Myocyte (in vitro differentiated cells): ENCODE data around the gene ANKRD23. TPM values are rescaled to one million over a fixed set of nuclear protein-coding genes. Genes with fewer than 3 reads are reported as not detected.
"Not testable (repeated sequence)": the region's sequence is repeated elsewhere in the genome, so short reads cannot be mapped to it uniquely, and the experiment has no call there.

Experiments used
- DNase-seq: peaks from one replicate; pipeline ENCODE4 v3.0.0-alpha.2; 2012; ENCODE audit warnings: low read depth
- microRNA counts: library from miRNA; unstranded; fragments of <30 nt; microRNA quantifications from one replicate; lab custom pipeline; 2016
- microRNA-seq: library from miRNA; unstranded; fragments of <30 nt; microRNA quantifications from one replicate; pipeline ENCODE4, GENCODE V29; 2016
- total RNA-seq: library from RNA; depleted of rRNA; stranded (reverse); fragments of >200 nt; gene quantifications from 2 replicates; pipeline ENCODE4 v1.2.3, GENCODE V29; 2014

Gene ANKRD23
- total RNA-seq, 1 donor from 2014 or later: 4.3 TPM

DNA sequence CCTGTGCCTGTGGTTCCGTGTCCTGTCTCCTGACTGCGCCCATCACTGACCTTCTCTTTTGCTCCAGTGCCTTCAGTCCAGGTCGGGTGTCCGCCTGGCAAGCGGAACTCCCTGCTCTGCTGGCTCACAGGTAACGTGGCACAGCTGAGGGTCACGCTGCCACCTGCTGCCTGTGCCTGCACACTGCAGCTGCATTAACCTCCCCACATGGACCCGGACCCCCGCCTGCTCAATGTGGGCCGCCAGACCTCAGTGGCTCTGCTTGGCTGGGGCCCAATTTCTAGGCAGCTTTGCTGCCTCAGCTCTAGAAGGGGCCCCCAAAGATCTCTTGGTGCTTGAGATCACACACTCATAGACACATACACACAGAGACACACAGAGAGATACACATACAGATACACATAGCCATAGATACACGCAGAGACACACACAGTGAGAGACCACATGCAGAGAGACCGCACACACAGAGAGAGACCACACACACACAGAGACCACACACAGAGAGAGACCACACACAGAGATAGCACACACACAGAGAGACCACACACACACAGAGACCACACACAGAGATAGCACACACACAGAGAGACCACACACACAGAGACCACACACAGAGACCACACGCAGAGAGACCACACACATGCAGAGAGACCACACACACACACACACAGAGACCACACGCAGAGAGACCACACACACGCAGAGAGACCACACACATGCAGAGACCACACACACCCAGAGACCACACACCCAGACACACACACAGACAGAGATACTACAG is 42.6 kb downstream of the ANKRD23 start:
- peak; percentile 44 for DNase-seq

DNA sequence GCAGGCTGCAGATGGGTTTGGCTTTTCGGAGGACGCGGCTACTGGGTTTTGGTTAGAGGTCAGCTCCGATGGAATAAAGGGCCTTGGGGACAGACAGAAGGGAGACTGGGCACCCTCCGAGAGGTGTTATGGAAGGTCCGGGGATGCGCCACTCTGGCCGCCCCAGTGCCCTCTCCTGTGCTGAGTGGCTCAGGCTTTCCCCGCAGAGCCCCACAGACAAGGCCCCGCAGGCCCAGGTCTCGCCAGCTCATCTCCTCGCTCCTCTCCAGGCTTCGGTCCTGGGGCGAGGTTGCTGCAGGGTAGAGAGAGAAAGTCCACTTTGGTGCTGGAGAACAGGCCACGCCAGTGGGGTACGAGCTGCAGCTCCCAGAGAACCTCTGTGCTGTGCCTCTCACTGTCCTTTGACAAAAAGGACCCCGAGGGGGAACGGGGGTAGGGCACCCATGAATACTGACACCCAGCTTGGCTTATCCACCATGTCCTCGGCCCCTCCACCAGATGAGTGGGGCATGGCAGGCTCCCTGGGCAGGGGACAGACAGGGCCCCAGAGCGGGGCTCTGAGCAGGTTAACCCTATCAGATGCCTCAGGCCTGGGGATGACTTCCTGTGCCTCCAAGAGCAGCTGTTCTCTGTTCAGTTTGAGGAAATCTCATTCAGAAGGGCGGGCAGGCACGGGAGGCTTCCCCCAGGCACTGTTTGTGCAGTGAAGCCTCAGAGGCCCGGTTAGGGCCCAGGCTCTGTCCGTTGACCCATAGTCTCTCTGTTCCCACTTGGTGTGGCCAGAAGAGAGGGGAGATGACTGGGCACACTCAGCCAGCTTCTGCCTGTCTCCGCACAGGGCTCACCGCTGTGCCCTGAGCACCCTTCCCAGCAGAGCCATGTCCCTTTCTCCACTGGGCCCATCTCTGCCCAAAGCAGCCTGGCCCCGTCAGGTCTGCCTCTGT is 43.5 kb downstream of the ANKRD23 start:
- DNase-seq: no peak

DNA sequence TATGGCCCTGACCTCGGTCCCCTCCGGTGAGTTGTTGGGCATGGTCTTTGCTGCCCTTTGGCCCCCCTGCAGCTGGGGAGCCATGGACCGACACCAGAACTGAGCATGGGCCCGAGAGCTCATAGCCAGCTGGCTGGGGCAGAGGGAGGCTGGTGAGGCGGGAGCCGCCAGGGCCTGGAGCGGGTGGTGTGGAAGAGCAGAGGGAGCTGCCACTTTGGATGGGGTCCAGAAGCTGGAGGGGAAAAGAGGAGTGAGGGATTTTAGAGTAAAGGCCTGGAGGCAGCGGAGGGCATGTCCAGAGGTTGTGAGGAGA is 44.2 kb downstream of the ANKRD23 start:
- no peak for DNase-seq

DNA sequence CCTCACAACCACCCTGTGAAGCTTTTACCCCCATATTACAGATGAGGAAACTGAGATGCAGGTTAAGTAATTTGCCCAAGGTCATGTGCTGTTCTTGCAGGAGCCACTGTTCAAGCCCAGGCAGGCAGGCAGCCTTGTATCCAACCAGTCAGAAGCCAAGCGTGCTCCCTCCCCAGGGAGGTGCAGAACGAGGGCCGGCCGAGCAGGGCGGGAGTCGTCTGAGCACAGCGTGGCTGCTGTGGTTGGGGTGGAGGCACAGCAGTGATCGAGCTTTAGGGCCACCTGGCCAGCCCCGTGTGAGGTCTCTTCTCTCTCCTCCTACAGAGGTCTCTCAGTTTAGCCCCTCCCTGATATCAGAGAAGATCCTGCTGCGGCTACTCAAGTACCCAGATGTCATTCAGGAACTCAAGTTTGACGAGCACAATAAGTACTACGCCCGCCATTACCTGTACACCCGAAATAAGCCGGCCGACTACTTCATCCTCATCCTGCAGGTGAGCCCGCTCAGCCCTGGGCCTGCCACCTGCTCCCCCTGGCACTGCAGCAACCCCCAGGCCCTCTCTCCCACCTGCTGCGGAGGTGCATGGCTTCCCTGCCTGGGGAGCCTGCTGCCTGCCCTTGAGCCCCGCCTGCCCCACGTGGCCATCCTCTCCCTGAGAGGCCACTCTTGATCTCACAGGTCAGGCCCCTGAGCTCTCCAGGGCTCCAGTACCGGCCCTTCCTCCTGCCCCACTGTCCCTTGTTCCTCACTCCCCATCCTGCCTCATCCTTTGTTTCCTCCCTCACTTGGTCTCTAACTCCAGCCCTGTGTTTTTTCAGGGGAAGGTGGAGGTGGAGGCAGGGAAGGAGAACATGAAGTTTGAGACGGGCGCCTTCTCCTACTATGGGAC is 44.8 kb downstream of the ANKRD23 start:
- no peak for DNase-seq

DNA sequence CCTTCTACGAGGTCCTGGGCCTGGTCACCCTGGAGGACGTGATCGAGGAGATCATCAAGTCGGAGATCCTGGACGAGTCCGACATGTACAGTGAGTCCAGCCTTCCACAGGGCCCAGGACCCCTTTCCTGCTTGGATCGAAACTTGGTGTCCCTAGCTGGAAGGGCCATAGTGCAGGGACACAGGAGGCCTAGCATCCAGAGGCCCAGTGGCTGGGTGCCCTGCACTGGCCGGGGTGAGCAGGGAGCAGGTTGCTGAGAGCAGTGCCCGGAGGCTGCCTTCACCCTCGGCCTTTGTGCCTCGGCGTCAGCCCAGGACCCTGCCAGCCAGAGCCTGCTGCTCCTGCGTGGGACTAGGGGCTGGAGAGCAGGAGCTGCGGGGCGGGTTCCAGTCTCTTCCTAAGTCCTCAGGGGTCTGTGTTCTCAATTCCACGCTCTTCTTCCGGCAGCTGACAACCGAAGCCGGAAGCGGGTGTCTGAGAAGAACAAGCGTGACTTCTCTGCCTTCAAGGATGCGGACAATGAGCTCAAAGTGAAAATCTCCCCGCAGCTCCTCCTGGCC is 46.7 kb downstream of the ANKRD23 start:
- DNase-seq: no peak

DNA sequence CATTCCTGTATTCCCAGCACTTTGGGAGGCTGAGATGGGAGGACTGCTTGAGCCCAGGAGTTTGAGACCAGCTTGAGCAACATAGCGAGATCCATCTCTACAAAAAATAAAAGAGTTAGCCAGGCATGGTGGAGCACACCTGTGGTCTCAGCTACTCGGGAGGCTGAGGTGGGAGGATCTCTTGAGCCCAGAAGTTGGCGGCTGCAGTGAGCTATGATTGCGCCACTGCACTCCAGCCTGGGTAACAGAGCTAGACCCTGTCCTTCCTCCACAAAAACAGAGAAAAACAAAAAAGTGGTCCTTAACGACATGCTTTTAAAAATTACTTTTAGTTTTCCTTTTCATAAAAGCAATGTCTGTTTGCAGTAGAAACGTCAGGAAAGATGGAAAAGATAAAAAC is 47.3 kb downstream of the ANKRD23 start:
- DNase-seq: not testable (repeated sequence)

DNA sequence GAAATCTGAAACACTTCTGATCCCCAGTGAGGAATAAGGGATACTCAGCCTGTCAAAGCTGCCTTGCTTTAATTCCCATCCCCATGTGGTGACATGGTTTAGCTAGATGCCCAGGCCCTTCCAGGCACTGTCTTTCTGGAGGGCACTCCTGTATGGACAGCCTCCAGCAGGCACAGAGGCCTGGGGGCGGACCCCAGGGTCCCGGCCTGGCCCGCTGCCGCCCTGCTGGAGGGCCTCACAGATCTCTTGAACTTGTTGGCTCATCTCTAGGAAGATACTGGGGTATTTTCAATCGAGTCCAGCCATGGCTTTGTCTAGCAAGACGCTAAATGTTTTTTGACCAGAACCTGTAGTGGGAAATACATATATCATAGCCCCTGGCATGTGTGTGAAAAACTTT is 48.7 kb downstream of the ANKRD23 start:
- no peak for DNase-seq

DNA sequence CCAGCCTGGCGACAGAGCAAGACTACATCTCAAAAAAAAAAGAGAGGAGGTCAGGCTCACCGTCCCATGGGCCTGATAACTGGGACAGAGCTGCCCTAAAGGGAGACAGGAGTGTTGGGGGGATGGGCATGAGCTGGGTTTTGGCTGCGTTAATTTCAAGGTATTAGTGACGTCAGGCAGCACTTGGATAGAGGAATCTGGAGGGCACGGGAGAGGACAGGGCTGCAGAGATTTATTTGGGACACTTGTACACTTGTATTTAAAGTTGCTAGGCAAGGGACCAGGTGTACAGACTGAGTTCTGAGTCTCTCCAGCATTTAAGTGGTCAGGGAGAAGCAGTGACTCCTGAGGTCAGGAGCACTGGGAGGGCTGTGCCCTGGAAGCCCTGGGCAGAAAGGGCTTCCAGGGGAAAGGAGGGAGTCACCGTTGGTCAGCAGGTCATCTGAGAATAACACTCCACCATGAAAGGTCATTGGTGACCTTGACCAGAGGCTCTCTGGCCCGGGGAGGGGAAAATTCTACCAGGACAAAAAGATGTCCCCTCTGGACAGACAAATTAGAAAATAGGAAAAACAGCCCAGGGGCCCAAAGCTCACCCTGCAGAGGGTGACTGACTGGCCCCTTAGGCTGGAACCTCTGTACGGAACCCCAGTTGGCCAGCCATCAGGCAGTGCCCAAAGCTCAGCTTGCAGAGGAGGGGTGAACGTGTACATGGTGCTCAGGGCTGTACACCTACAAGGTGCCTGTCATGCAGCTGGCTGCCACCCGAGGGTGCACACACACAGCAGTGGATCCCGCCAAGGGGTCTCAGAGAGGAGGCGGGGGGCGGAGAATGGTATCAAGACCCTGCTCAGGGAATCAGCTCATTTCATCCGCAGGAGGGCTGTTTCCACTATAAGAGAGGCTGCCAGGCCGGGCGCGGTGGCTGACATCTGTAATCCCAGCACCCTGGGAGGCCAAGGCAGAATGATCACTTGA is 50.8 kb downstream of the ANKRD23 start:
- no peak for DNase-seq

DNA sequence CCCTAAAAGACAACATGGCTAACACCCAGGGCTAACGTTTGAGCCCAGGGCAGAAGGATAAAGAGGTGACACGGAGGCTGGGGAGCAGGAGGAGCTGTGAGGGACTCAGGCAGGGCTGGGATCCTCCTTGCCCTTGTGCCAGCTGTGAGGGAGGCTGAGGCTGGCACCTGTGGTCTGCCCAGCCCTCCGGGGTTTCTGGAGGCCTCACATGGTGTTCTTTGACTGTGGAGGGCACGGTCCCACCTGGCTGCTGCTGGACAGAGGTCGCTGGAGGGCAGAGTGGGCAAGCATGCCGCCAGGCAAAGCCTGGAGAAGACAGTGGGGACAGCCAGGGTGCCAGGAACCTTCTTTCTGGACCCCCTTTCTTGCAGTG is 54.6 kb downstream of the ANKRD23 start:
- peak; percentile 65 for DNase-seq

DNA sequence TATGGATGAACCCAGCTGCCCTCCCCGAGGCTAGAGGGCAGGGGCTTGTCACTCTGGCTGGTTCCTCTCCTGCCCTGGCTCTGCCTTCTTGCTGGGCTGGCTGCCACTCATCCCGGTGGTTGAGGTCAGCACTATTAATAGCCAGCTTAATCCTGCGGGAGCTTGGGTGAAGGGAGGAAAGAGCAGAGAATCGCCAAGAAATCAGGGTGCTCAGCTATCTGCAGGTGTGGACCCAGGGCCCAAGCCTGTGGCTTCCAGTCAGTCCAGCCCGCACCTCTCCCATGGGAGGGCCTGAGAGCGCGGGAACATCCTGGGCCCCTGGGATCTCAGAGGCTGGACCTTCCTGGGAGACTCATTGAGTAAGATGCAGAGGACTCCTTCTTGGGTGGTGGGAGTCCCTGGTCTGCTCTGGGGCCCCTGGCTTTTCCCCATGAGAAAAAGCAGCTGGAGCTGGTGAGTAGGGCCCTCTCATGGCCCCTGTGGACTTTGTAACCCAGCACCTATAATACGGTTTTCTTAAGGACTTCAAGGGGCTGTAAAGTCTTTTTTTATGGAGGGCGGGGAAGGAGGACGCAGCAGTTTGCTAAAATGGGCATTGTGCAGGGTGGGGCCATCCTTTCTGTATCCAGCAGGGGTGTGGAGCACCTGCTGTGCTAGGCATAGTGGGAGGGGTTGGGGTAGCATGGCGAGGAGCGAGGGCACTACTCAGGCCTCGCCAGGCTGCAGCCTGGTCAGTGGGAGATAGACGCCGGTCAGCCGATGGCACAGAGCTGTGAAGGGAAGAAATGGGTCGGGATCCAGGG is 55.2 kb downstream of the ANKRD23 start:
- peak; percentile 96 for DNase-seq

MicroRNAs encoded within 50 kb of the gene (microRNA counts, 767-probe panel; counts per million panel counts)
- not detected for microRNA hsa-miR-3127-5p (lab: Ali Mortazavi, UCI)

Small RNA genes within 50 kb of the gene (microRNA-seq; reads per million reads assigned to microRNA genes)
- gene MIR3127: 0.48 reads per million

Other genes with a start within 250 kb of the ANKRD23 start
- 32.8 and 38.6 TPM in 2 replicates for gene KANSL3, start 205.7 kb downstream of the ANKRD23 start, total RNA-seq
- not detected in 2 replicates for gene FER1L5, start 201.3 kb downstream of the ANKRD23 start, total RNA-seq
- gene LMAN2L, start 104.0 kb downstream of the ANKRD23 start, total RNA-seq: 26.4 and 28.2 TPM in 2 replicates
- 7.5 and 15.6 TPM in 2 replicates for gene CNNM4, start 83.1 kb downstream of the ANKRD23 start, total RNA-seq
- gene CNNM3, start 27.8 kb downstream of the ANKRD23 start, total RNA-seq: 5.5 and 8.7 TPM in 2 replicates
- 10.5 and 15.6 TPM in 2 replicates for gene ANKRD39, start 14.0 kb upstream of the ANKRD23 start, total RNA-seq
- gene SEMA4C, start 26.1 kb upstream of the ANKRD23 start, total RNA-seq: 74.5 and 88.9 TPM in 2 replicates
- gene FAM178B, start 142.6 kb upstream of the ANKRD23 start, total RNA-seq: 2.1 and 2.7 TPM in 2 replicates